Rectal smooth muscle tissue (tissue), 1 donor: ENCODE results near the gene EML1.

Source experiments
- H3K27ac ChIP-seq: one replicate; pipeline ENCODE4 v1.7.0; 2013; ENCODE audit warnings: low read depth, low read length, inconsistent platforms
- H3K27me3 ChIP-seq: one replicate; pipeline ENCODE4 v1.7.0; 2013; ENCODE audit warnings: low read length; ENCODE audit not compliant: control insufficient read depth, insufficient read depth
- H3K36me3 ChIP-seq: one replicate; pipeline ENCODE4 v1.7.0; 2013; ENCODE audit warnings: low read length; ENCODE audit not compliant: control insufficient read depth, insufficient read depth
- H3K4me1 ChIP-seq: one replicate; pipeline ENCODE4 v1.7.0; 2013; ENCODE audit warnings: low read length; ENCODE audit not compliant: control insufficient read depth, insufficient read depth
- H3K4me3 ChIP-seq: one replicate; pipeline ENCODE4 v1.7.0; 2013; ENCODE audit warnings: low read length
- H3K9ac ChIP-seq: one replicate; pipeline ENCODE4 v1.7.0; 2013; ENCODE audit warnings: low read length

The EML1 gene

DNA sequence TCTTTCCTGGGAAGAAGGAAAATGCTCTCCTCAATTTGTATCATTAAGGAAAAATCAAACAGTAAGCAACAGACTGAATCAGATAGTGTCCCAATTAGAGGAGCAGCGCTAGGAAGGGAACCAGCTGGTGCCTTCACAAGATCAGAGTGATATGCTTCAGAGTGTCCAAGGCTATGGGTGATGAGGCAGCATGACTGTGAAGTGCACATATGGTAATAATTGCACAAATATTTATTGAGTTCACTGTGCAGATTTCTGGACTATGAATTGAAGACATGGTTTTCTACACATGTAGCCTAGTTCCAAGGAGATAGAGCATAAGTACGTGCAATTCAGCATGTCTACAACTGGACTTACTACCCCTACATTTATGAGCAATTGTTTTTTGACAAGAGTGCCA, 193.2 kb downstream of the EML1 start:
- Histone ChIP-seq H3K36me3 (no peaks in the 10 kb centered on the region), H3K4me3 (no peak overlapping the region), H3K4me1 (no peaks in the 10 kb centered on the region), H3K27ac (no peak overlapping the region), H3K9ac (no peak overlapping the region), H3K27me3 (no peaks in the 10 kb centered on the region)

GRCh38 chr14:99989032-99989431, 195.8 kb downstream of the EML1 start:
- Histone ChIP-seq H3K27me3 (no peaks in the 10 kb centered on the region), H3K4me1 (no peaks in the 10 kb centered on the region), H3K4me3 (no peak overlapping the region), H3K36me3 (no peaks in the 10 kb centered on the region), H3K27ac (no peak overlapping the region), H3K9ac (no peak overlapping the region)

DNA sequence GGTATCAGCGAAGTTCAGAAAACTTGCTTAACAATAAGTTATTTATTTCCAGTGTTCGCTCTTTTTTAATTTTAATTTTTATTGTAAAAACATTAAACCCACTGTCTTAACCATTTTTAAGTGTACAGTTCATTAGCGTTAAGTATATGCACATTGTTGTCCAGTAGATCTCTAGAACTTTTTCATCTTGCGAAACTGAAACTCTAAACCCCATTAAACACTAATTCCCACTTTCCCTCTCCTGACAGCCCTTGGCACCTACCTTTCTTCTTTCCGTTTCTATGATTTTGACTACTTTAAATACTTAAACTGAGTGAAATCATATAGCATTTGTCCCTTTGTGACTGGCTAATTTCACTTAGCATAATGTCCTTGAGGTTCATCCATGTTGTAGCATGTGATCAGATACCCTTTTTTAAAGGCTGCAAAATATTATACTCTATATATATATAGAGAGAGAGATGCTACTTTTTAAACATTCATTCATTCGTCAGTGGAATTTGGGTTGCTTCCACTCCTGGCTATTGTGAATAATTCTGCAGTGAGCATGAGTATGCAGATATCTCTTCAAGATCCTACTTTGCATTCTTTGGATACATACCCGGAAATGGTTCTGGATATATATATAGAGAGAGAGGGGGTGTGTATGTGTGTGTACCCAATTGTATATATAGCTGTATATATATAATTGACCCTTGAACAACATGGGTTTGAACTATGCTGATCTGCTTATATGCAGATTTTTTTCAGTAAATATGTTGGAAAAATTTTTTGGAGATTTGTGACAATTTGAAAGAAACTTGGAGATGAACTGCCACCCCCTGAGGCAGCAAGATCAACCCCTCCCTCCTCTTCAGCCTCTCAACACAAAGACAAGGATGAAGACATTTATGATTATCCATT, 197.3 kb downstream of the EML1 start:
- H3K27ac ChIP-seq = no peak overlapping the region
- no peaks in the 10 kb centered on the region for H3K27me3 ChIP-seq
- H3K4me1 ChIP-seq = no peaks in the 10 kb centered on the region
- no peak overlapping the region for H3K9ac ChIP-seq
- no peak overlapping the region for H3K4me3 ChIP-seq
- H3K36me3 ChIP-seq = no peaks in the 10 kb centered on the region

GRCh38 chr14:99991331-99991730, 198.1 kb downstream of the EML1 start:
- Histone ChIP-seq H3K27me3 (no peaks in the 10 kb centered on the region), H3K4me1 (no peaks in the 10 kb centered on the region), H3K9ac (no peak overlapping the region), H3K4me3 (no peak overlapping the region), H3K27ac (no peak overlapping the region), H3K36me3 (no peaks in the 10 kb centered on the region)
